GM21360 (cell line): ENCODE results near the gene RUVBL1.

Source experiments
- ATAC-seq: cut with Tn5 transposase; IDR thresholded peaks from one replicate; pipeline ENCODE4 v1.9.1; 2021; ENCODE audit warnings: mild to moderate bottlenecking, moderate library complexity; ENCODE audit not compliant: unreplicated experiment

RUVBL1 gene

DNA sequence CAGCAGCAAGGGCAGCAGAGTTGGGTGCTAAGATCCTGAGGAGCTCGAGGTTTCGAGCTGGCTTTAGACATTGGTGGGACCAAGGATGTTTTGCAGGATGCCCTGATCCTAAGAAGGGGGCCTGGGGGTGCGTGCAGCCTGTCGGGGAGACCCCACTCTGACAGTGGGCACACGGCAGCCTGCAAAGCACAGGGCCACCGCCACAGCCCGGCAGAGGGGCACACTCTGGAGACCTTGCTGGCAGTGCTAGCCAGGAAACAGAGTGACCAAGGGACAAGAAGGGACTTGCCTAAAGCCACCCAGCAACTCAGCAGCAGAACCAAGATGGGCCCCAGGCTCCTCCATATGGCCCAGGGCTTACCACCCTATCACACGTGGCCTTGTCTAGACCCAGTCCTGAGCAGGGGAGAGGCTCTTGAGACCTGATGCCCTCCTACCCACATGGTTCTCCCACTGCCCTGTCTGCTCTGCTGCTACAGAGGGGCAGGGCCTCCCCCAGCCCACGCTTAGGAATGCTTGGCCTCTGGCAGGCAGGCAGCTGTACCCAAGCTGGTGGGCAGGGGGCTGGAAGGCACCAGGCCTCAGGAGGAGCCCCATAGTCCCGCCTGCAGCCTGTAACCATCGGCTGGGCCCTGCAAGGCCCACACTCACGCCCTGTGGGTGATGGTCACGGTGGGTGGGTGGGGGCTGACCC is 52.6 kb downstream of the RUVBL1 start:
- ATAC-seq, result no peak

DNA sequence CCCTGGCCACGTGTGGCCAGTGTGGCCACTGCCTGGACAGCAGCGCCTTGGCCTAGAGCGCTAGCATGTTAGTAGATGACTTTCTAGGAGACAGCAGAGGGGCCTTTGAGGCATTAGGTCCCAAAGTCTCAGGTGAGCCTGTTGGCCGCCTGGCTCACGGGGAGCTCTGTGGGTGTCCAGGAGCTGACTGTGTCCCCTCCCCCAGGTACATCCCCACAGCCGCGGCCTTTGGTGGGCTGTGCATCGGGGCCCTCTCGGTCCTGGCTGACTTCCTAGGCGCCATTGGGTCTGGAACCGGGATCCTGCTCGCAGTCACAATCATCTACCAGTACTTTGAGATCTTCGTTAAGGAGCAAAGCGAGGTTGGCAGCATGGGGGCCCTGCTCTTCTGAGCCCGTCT is 54.3 kb downstream of the RUVBL1 start:
- no peak for ATAC-seq

DNA sequence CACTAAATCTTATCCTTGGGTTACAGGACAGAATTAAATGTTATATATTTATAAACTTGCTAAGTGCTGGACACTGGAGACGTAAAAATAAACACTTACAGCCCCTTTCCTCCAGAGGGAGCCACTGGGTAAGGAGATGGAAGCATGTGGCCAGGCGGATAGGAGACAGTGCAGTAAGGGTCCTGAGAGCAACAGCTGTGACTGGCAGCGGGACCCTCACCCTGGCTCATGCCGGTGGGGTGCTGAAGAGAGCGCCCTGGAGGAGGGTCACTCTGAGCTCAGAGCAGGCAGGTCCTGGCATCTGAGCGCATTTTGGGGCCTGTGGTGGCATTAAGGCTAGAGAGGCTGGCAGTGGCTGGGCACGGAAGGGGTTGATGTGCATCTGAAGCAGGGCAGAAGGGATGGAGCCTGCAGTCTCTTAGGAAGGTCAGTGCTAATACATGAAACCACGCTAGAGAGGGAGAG is 55.4 kb downstream of the RUVBL1 start:
- ATAC-seq, result no peak

DNA sequence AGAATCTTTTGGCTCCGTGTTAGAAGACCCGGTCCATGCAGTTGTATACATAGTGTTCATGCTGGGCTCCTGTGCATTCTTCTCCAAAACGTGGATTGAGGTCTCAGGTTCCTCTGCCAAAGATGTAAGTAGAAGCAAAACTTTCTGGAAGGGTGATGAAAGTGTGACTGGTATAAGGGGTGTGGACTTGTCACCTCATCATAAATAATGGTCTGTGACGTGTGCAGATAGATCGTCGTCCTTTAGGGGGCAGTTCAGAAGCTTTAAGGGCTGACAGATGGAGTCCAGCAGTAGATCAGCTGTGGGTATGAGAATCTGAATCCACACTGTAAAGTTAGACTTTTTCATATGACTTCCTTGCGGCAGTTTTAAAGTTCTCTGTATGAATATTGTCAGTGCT is 56.1 kb downstream of the RUVBL1 start:
- no peak for ATAC-seq

DNA sequence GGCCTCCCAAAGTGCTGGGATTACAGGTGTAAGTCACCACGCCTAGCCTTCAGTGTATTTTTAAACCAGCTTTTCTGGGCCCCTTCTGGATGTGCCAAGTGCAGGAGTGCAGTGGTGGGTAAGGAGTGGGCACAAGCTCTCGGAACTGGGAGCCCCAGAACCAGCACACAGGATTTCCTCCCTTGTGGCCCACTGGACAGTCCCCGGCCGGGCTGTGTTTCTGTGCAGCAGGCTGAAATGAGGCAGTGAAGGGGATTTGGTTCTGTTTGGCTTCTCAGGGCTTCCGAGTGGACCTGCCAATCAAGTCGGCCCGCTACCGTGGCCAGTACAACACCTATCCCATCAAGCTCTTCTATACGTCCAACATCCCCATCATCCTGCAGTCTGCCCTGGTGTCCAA is 56.9 kb downstream of the RUVBL1 start:
- ATAC-seq, result no peak

DNA sequence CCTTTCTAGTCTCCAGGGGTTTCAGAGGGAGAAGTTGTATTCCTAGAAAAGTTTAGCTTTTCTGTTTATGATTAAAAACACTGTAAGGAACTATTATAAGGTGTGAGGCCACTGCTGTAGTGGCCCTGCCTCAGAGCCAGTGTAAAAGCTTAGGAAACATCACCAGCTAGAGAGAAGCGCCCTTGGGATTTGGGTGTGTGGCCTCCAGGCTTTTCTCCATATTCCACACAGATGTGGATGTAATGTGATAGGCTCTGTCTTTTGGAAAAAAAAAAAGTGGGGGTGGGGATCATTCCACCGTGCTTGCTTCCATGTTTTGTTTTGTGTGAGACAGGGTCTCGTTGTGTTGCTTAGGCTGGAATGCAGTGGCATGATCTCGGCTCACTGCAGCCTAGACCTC is 57.5 kb downstream of the RUVBL1 start:
- no peak for ATAC-seq

DNA sequence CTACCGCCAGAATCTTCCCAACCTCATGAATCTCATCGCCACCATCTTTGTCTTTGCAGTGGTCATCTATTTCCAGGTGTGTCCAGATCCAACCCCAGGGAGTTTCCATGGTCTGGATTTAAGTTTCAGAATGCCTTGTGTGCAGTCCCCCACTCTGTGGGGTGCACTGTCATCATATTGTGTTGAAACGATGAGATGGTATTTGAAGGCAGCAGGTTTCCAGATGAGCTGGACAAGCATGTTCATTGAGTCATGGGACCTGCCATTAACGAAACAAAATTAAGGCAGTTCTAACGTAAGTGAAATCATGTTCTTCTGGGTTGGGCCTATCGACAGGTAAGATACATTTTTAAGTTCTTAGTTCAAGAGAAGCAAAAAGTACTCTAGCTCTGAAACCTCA is 58.6 kb downstream of the RUVBL1 start:
- ATAC-seq, result no peak

DNA sequence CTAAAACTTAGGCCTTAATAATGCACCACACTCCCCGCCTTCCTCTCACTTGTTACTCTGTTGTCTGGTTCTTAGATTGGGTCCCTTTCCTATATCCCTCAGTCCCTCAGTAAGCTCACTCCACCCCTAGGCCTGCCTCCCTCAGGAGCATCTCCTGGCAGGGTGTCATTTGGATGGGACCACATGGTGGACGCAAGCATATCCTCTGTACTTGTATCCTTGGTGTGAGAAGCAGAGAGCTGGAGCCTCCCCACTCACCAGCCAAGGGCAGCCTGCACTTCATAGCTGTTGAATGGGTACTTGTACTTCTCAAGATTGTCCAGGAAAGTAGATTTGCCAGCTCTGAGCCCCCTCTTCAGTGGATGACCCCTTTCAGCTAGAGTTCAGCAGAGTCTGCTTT is 59.7 kb downstream of the RUVBL1 start:
- no peak for ATAC-seq

DNA sequence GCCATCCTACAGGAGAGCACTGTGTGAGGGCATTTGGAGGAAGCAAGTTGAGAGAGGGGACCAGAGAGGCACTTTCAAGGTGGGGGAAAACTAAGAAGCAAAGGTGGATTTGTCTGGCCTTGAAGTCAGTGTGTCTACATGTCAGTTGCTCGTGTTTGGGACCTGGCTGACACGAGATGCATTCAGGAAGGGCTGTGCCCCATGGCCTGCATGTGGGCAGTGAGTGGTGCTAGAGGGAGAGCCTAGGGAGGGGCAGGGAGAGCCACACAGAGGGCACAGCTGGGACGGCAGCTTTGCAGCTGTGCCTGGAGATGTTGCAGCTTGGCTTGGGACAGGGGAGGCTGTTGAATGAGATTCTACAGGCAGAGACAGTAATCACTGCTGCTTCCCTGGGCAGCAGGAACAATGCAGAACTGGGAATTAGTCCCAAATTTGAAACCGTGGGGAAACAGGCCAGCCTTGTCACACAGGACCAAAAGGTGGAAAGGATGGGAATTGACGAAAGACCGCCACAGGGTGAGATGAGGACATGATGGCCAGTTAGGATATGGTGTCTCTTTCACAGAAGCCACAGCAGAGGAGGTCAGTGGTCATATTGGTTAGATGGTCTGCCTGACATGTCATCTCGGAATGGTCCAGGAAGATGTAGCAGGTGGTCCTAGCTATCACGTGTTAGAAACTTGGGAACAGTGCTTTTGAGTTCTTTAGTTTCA is 61.4 kb downstream of the RUVBL1 start:
- ATAC-seq, result no peak

DNA sequence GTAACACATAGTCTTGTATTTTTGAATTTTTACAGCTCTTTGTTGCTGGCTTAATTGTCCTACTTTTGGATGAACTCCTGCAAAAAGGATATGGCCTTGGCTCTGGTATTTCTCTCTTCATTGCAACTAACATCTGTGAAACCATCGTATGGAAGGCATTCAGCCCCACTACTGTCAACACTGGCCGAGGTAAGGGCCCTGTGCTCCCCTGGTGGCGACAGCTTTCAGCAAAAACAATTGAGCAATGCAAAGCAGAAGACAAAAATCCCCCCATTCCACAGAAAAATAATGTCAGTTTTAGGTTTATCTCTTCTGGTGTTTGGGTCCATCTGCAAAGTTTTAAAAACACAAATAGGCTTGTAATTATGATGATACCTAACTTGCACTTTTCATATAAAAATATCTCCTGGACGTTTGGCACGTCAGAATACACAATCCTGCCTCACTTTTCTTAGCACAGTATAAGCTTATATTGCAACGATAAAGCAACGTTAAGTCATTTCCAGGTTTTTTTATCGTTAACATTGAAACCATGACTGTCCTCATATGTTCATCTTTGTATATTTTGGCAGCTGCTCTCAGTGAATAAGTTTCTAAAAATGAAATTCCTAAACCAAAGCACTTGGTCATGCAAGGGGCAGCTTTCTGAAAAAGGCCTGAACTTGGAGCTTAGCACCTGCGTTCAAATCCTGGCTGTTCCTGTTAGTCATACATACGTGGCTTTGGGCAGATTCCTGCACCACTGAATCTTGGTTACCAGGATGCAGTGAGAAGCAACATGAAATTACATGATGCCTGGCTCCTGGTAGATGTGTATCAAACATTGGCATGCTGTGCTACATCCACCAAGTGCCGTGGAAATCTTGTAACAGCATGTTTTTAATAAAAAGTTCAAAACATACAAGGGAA is 62.9 kb downstream of the RUVBL1 start:
- ATAC-seq, result no peak

DNA sequence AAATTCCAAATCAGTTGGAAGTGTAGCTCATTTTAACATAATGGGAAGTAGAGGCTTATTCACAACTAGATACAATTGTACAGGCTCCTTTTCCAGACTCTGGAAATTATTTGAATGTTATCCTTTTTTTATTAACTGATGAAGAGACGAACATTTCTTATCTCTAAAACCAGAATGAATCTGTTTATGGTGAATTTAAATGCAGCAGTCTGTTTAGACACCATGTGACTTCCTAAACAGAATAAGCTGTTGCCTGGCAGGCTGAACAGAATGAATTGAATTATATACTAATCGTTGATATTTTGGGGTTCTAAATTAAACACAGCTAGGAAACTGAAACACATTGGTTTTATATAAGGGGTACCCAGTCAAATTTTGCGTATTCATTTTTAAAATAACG is 67.4 kb downstream of the RUVBL1 start:
- ATAC-seq, result no peak

DNA sequence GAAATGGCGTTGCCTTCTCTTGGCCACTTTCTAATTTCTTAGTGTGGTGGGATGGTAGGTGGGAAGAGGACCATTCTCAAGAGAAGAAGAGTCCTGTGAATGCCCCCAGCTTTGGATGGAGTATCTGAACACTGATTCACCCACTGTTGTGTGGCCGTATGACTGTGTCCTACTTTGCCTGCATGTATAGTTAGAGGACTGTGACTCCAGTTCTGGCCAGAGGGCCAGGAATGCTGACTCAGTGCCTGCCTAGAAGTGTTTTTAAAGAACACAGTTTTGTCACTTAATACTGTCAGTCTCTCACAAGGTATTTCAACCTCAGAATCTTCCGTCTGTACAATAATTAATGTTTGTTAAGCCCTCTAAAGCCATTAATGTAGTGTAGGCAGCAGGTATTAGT is 69.2 kb downstream of the RUVBL1 start:
- no peak for ATAC-seq

DNA sequence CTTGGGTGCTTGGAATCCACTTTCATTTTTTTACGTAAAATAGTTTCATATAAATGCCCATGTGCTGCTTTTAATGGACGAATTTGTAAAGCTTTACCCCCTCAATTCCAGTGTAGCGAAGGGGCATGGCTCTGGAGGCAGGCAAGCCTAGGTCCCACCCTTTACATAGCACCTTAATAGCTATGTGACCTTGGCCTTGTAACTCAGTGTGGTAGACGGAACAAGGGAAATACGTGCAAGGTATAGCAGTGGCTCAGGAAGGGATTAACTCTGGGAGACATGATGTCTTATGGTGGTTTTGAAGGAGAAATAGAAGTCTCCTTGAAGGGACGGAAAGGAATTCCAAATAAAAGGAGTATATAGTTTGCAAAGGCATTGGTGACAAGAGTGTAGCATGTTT is 70.0 kb downstream of the RUVBL1 start:
- ATAC-seq, result no peak

DNA sequence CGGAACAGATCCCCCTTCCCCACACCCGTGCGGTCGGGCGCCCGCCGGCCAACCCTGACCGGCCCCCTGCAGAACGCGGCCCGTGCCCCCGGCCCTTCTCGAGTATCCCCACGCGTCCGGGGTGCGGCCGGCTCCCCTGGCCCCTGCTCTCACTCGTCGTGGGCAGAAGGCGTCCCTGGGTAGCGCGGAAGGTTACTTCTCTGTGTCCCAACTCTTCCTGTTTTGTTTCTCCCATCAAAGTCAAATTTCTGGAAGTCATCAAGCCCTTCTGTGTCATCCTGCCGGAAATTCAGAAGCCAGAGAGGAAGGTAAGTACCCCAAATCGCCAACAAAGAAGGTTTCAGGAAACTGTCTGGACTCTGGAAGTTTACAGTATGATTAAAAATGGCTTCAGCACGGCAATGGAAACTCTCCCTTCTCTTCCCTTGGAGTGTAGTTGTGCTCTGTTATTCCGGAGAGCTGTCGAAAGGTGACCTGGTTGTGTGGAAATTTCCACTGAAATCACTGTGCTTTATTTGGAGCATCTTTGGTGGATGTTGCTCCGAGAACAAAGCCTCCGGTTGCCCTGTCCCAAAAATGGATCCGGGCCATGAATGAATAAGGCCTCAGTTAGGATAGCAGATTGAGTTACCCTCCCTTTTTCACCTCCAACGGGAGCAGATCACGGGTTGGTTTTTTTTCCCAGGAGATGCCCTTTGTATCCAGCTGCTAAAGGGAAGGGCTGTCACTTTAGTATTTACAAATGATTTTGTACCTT is 70.8 kb downstream of the RUVBL1 start:
- no peak for ATAC-seq

DNA sequence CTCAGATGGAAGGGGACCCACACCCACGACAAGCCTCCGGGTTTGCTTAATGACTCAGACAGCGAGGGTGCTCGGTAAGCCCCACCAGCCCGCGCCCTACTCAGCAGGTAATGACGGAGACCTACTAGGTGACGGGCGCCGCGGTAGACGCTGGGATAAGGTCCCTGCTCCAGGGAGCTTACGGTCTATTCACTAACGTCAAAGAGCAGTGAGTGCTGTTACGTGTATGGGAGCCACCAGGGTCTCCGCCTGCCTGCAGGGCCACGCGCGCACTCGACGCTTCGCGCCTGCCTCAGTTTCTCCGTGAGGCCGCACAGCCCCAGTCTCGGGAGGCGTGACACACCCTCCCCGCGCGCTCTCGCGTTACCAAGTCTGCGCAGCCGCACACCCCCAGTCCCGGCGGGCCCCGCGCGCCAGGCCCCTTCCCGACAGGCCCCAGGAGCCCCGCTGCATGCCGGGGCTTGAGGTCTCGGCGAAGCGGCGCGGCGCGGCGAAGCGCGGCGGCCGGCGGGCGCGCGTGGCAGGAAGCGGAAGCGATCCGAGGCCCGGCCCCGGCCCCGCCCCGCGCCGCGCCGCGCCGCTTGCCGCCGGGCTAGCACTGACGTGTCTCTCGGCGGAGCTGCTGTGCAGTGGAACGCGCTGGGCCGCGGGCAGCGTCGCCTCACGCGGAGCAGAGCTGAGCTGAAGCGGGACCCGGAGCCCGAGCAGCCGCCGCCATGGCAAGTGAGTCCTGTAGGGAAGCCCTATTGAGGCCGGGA is 71.6 kb downstream of the RUVBL1 start, which contains the start of gene SEC61A1:
SEC61A1 (plus strand) TSS at position 601 of the 758 bp plus-strand sequence; CDS start at position 717, 116 bp downstream.
- peak; percentile 94 for ATAC-seq

DNA sequence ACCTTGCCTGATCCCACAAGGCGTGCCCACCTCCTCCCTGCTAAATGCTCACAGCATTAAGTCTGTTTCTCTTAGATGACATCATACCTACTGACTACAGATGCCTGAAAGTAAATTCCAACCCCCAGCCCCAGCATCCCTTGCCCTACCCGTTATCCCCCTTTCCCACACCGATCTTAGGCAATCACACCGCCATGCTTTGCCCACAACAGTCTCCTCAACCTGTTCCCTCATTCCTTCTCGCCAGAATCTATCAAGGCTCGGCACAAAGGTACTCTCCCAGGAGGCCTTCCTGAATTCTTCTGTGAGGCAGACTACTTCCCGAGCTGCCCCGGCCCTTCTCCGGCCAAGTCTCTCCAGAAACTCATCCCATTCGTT is 72.2 kb downstream of the RUVBL1 start:
- ATAC-seq, result no peak

DNA sequence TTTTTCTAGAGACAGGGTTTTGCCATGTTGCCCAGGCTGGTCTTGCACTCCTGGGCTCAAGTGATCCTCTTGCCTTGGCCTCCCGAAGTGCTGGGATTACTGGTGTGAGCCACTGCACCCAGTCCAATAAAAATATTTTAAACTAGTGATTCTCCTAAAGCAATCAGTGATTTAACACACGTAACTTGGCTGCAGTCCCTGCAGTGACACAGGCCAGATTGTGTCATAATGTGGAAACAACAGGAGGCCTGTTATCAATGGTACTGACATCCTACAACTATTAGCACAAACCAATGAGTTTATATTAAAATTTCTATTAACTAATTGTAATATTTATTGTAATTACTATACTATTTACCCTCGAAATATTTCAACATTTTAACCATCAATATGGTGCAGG is 73.0 kb downstream of the RUVBL1 start:
- no peak for ATAC-seq

DNA sequence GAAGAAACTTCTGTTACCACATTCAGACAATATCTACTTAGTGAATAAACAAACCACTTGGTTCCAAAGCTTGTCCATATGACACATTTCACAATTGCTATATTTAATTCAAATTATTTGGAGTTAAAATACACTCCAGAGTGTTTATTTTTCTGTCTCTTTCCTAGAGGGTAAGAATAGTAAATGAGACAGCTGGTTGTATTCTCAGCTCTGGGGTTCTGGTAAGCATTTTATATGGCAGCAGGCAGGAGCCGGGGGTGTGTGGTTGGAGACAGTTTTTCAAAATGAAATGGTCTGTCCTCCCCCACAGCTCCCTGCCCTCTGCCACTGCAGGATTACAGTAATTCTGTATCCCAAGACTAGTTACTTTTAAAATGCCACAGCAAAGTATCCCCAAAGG is 82.3 kb downstream of the RUVBL1 start:
- ATAC-seq, result no peak

DNA sequence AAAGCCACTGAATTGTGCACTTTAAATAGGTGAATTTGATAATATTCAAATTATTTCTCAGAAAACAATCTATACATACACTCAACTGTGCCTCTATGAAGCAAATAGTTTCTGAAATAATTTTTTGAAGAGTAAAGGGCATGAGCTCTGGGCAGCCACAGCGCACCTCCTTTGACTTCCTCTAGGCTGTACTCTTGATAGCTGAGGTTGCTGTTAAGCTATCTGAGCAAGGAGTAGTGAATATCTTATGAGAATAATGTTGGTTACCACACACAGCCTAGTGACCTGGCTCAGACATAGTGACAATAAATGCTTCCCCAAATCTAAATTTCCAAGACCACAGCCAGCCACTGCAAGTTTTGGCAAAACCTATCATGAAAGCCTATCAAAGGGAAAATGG is 83.0 kb downstream of the RUVBL1 start:
- ATAC-seq, result no peak

DNA sequence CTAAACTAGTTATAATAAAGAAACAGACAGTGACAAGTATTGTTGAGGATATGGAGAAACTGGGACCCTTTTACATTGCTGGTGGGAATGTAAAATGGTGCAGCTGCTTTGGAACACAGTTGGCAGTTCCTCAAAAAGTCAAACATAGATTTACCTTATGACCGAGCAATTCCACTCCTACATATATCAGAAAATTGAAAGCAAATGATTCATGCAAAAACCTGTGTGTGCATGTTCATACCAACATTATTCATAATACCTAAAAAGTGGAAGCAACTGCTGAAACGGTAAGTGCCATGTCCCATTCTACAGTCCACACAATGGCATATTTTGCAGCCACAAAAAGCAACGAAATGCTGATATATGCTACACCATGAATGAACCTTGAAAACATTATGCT is 83.6 kb downstream of the RUVBL1 start:
- ATAC-seq, result no peak
